NCI-H1694 treated with DMSO at 0.1 percent for 48 hours (cell line): ENCODE results near the gene SPIB.
A peak's percentile ranks its signal among the peaks of the same experiment; 100 is the strongest.

Experiments used
- DNase-seq: peaks from one replicate; lab custom pipeline; 2025; lab: John Stamatoyannopoulos, UW

SPIB gene

GRCh38 chr19:50419022-50419579 is 363 bp downstream of the SPIB start:
- no peak for DNase-seq

- no peak for DNase-seq
These were observed 870 bp downstream of the SPIB start for GRCh38 chr19:50419580-50420035.

- DNase-seq: no peak
These were observed 1.4 kb downstream of the SPIB start for GRCh38 chr19:50420127-50420526.

GRCh38 chr19:50420808-50421207 is 2.1 kb downstream of the SPIB start:
- no peak for DNase-seq

- no peak for DNase-seq
These were observed 3.9 kb downstream of the SPIB start for GRCh38 chr19:50422397-50423278.

GRCh38 chr19:50423279-50424113 is 4.8 kb downstream of the SPIB start:
- DNase-seq: no peak

- no peak for DNase-seq
These were observed 6.8 kb downstream of the SPIB start for GRCh38 chr19:50425581-50425980.

GRCh38 chr19:50427318-50427925 is 8.7 kb downstream of the SPIB start:
- DNase-seq: no peak

- DNase-seq: no peak
These were observed 9.3 kb downstream of the SPIB start for GRCh38 chr19:50427997-50428425.

- no peak for DNase-seq
These were observed 10.2 kb downstream of the SPIB start for GRCh38 chr19:50428772-50429463.

- DNase-seq: no peak
These were observed 12.2 kb downstream of the SPIB start for GRCh38 chr19:50430888-50431342.

GRCh38 chr19:50431343-50432220 is 12.8 kb downstream of the SPIB start:
- peak; percentile 46 for DNase-seq

- DNase-seq: no peak
These were observed 13.7 kb downstream of the SPIB start, which contains the start of gene MYBPC2 for GRCh38 chr19:50432221-50433028. Gene MYBPC2 (plus strand): TSS chr19:50432892. CDS start chr19:50432954, 62 bp downstream.

- DNase-seq: no peak
These were observed 14.8 kb downstream of the SPIB start for GRCh38 chr19:50433201-50434180.

GRCh38 chr19:50434525-50434924 is 15.8 kb downstream of the SPIB start:
- no peak for DNase-seq

- no peak for DNase-seq
These were observed 16.5 kb downstream of the SPIB start for GRCh38 chr19:50435221-50435620.

GRCh38 chr19:50435627-50436026 is 16.9 kb downstream of the SPIB start:
- DNase-seq: no peak

- DNase-seq: no peak
These were observed 19.2 kb downstream of the SPIB start for GRCh38 chr19:50437862-50438449.
